SK-N-SH (cell line): ENCODE results near the gene STAT1. TPM values are rescaled to one million over a fixed set of nuclear protein-coding genes. Genes with fewer than 3 reads are reported as not detected.

Source experiments
- CTCF ChIA-PET: fragments of 300-600, 350-600 bp; formaldehyde crosslinking; extraction: SDS; loops from one replicate; lab custom pipeline; 2021; lab: Yijun Ruan, JAX
- POLR2A ChIA-PET: fragments of 350-600 bp; sonication (Branson Sonifier 250); formaldehyde crosslinking; extraction: SDS; loops from one replicate; lab custom pipeline; 2020; ENCODE audit warnings: antibody characterized with exemption, inconsistent platforms; lab: Yijun Ruan, JAX
- DNase-seq: peaks from one replicate; pipeline ENCODE4 v3.0.0; 2012
- H2AFZ ChIP-seq: fragments of 200-600 bp; sonication (generic); 2 replicates; pipeline ENCODE4 v1.8.1; 2016; ENCODE audit warnings: antibody characterized with exemption, mild to moderate bottlenecking, low read depth
- H3F3A ChIP-seq: fragments of 200-600 bp; sonication (generic); replicated peaks from 2 replicates; pipeline ENCODE3; 2016; ENCODE audit warnings: antibody characterized with exemption, mild to moderate bottlenecking; ENCODE audit not compliant: insufficient read depth
- H3K27ac ChIP-seq, 2 experiments: fragments of 200-500 bp in 1 of 2; fragments of 200-600 bp in 1 of 2; sonication (Bioruptor generic) in 1 of 2; sonication (generic), shearing (Covaris generic) in 1 of 2; 2 replicates each; pipeline versions ENCODE4 v1.5.1 to v1.6.1; 2014 to 2016; ENCODE audit warnings: low read depth in 2 of 2, inconsistent platforms in 1 of 2, low read length in 1 of 2, mild to moderate bottlenecking in 1 of 2, mixed read lengths in 1 of 2
- H3K27me3 ChIP-seq: fragments of 200-600 bp; sonication (generic), shearing (Covaris generic); 2 replicates; pipeline ENCODE4 v1.6.1; 2016; ENCODE audit warnings: mixed run types; ENCODE audit not compliant: insufficient read depth
- H3K36me3 ChIP-seq, 2 experiments: fragments of 200-500 bp in 1 of 2; fragments of 200-600 bp in 1 of 2; sonication (Bioruptor generic) in 1 of 2; sonication (generic) in 1 of 2; replicated peaks in 1 of 2; 2 replicates each; pipeline versions ENCODE3 to v1.5.1; 2014 to 2016; ENCODE audit warnings: low read length in 1 of 2, mild to moderate bottlenecking in 1 of 2; ENCODE audit not compliant: insufficient read depth in 2 of 2, control insufficient read depth in 1 of 2
- H3K4me1 ChIP-seq, 2 experiments: fragments of 200-500 bp in 1 of 2; fragments of 200-600 bp in 1 of 2; sonication (Bioruptor generic) in 1 of 2; sonication (generic), shearing (Covaris generic) in 1 of 2; 2 replicates each; pipeline versions ENCODE4 v1.5.1 to v1.6.1; 2014 to 2016; ENCODE audit warnings: low read depth in 1 of 2, low read length in 1 of 2, mixed run types in 1 of 2; ENCODE audit not compliant: insufficient read depth in 2 of 2, control insufficient read depth in 1 of 2
- H3K4me2 ChIP-seq: fragments of 200-600 bp; sonication (generic), shearing (Covaris generic); 2 replicates; pipeline ENCODE4 v1.6.1; 2017; ENCODE audit warnings: mixed run types
- H3K4me3 ChIP-seq, 2 experiments: fragments of 200-500 bp in 1 of 2; fragments of 200-600 bp in 1 of 2; sonication (Bioruptor generic) in 1 of 2; sonication (generic), shearing (Covaris generic) in 1 of 2; 2 replicates each; pipeline versions ENCODE4 v1.5.1 to v1.8.1; 2014 to 2016; ENCODE audit warnings: low read depth in 2 of 2, inconsistent platforms in 1 of 2, low read length in 1 of 2, mild to moderate bottlenecking in 1 of 2, mixed read lengths in 1 of 2, moderate library complexity in 1 of 2
- H3K79me2 ChIP-seq: fragments of 200-600 bp; sonication (generic); 2 replicates; pipeline ENCODE4 v1.8.1; 2017; ENCODE audit warnings: mild to moderate bottlenecking; ENCODE audit not compliant: insufficient read depth
- H3K9ac ChIP-seq: fragments of 200-600 bp; sonication (generic); 2 replicates; pipeline ENCODE4 v1.6.1; 2017; ENCODE audit warnings: mixed run types
- H3K9me2 ChIP-seq: fragments of 200-600 bp; sonication (generic); 2 replicates; pipeline ENCODE4 v1.6.1; 2017; ENCODE audit warnings: mixed run types
- H3K9me3 ChIP-seq: fragments of 200-600 bp; sonication (generic); 2 replicates; pipeline ENCODE4 v1.6.1; 2017; ENCODE audit warnings: mixed run types, mild to moderate bottlenecking, moderate library complexity
- H4K20me1 ChIP-seq: fragments of 200-600 bp; sonication (generic); 2 replicates; pipeline ENCODE4 v1.6.1; 2017; ENCODE audit warnings: mild to moderate bottlenecking, mixed run types; ENCODE audit not compliant: insufficient read depth
- CHD2 ChIP-seq: fragments of 150-350 bp; IDR thresholded peaks from 2 replicates; pipeline ENCODE4 v1.6.1; 2018; ENCODE audit warnings: low read length; ENCODE audit not compliant: partially characterized antibody
- EP300 ChIP-seq, 2 experiments: IDR thresholded peaks; 2 replicates each; pipeline versions ENCODE4 v1.4.0 to v1.6.1; 2012; ENCODE audit warnings: borderline replicate concordance in 1 of 2, low read depth in 1 of 2, low read length in 1 of 2
- FOSL2 ChIP-seq: IDR thresholded peaks from 2 replicates; pipeline ENCODE4 v1.4.0; 2012; ENCODE audit warnings: low read depth, mild to moderate bottlenecking, moderate library complexity, borderline replicate concordance
- FOXJ3 ChIP-seq: sonication (generic); formaldehyde crosslinking; IDR thresholded peaks from 2 replicates; pipeline ENCODE4 v1.5.1; 2020; ENCODE audit warnings: mild to moderate bottlenecking, missing genetic modification reagents
- FOXM1 ChIP-seq: IDR thresholded peaks from 2 replicates; pipeline ENCODE4 v1.4.0; 2012; ENCODE audit warnings: low read depth, mild to moderate bottlenecking
- GATA2 ChIP-seq: sonication (generic); formaldehyde crosslinking; IDR thresholded peaks from 2 replicates; pipeline ENCODE4 v1.5.0; 2020; ENCODE audit warnings: mild to moderate bottlenecking, missing genetic modification reagents
- MXI1 ChIP-seq: IDR thresholded peaks from 2 replicates; pipeline ENCODE4 v1.6.1; 2012; ENCODE audit warnings: mild to moderate bottlenecking, low read depth, low read length, improper control_type of control experiment
- RCOR1 ChIP-seq: fragments of 150-350 bp; IDR thresholded peaks from 2 replicates; pipeline ENCODE4 v1.6.1; 2017; ENCODE audit warnings: antibody characterized with exemption, low read length
- SIN3A ChIP-seq: IDR thresholded peaks from 2 replicates; pipeline ENCODE4 v1.6.1; 2012; ENCODE audit warnings: low read depth, mild to moderate bottlenecking, low read length, moderate library complexity, borderline replicate concordance
- TAF1 ChIP-seq: IDR thresholded peaks from 2 replicates; pipeline ENCODE4 v1.6.1; 2012; ENCODE audit warnings: low read depth, mild to moderate bottlenecking, low read length, moderate library complexity, borderline replicate concordance
- TCF12 ChIP-seq: IDR thresholded peaks from 2 replicates; pipeline ENCODE4 v1.4.0; 2012
- TEAD4 ChIP-seq: IDR thresholded peaks from 2 replicates; pipeline ENCODE4 v1.4.0; 2012; ENCODE audit warnings: mild to moderate bottlenecking, borderline replicate concordance; ENCODE audit not compliant: insufficient read depth
- YY1 ChIP-seq: IDR thresholded peaks from 2 replicates; pipeline ENCODE4 v1.4.0; 2012; ENCODE audit warnings: low read depth, mild to moderate bottlenecking
- WGBS: methylation state at CpG from one replicate; pipeline ENCODE4 v1.1.6; 2017; ENCODE audit warnings: low lambda C conversion rate; 5-methylcytosine and 5-hydroxymethylcytosine counted together
- polyA plus RNA-seq, 3 experiments: library from polyadenylated mRNA; depleted of rRNA; stranded (reverse); fragments of >200 nt; gene quantifications; 2 replicates each; pipeline ENCODE4 v1.2.3, GENCODE V29; 2012
- TF ChIP-seq, protein P1 (sequence below): IDR thresholded peaks from 2 replicates; pipeline ENCODE4 v1.4.0; 2012; ENCODE audit warnings: low read depth, borderline replicate concordance
- TF ChIP-seq, protein P2 (sequence below): fragments of 150-350 bp; IDR thresholded peaks from 2 replicates; pipeline ENCODE4 v1.6.1; 2016; ENCODE audit warnings: mild to moderate bottlenecking, low read depth, low read length
- TF ChIP-seq, protein P3 (sequence below): IDR thresholded peaks from 2 replicates; pipeline ENCODE4 v1.4.0; 2012; ENCODE audit warnings: low read depth
- TF ChIP-seq, protein P4 (sequence below): IDR thresholded peaks from 2 replicates; pipeline ENCODE4 v1.6.1; 2012; ENCODE audit warnings: mild to moderate bottlenecking, low read depth, low read length, moderate library complexity
- TF ChIP-seq, protein P5 (sequence below): IDR thresholded peaks from 2 replicates; pipeline ENCODE4 v1.4.0; 2012; ENCODE audit warnings: low read depth, borderline replicate concordance
- TF ChIP-seq, protein P6 (sequence below): fragments of 150-350 bp; IDR thresholded peaks from 2 replicates; pipeline ENCODE4 v1.6.1; 2017; ENCODE audit warnings: antibody characterized with exemption, low read length, low read depth, borderline replicate concordance

STAT1 gene
- polyA plus RNA-seq, 1 of the 3 experiments (the other 2 are of a cell fraction), result 22.1 TPM

DNA sequence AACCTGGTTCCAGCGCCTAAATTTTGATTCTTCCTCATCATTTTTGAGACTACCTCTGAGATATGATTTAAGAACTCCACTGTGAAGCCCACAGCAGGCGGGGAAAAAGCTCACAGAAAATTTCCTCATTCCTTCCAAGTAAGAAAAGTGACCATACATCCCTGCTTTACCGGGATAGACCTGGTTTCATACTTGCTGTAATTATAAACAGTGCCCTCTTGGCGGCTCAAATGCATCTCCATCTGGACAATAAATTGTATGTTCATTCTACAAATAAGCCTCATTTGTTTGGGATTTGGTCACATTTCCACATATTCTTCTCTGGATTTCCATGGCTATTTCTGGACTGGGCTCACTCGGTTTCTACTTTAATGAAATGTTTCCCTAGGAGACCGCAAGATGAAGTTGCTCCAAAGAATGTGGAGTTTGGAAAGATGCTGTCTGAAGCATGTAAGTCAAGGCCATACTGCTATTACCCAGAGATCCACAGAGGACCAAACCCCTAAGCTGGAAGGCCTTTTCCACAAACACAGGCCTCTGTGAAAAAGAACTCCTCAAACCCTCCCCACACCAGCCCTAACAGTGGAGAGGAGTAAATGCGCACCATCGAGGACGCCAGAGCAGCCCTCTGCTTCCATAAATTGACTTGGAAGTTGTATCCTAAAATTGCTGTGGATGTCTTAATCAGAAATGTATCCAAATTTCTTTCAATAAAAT lies 13.9 kb downstream of the STAT1 start:
- Histone ChIP-seq H3K9ac (no peak overlapping the region), H3F3A (no peaks in the 10 kb centered on the region), H3K27me3 (no peaks in the 10 kb centered on the region), H2AFZ (no peak overlapping the region), H3K4me3 (no peak overlapping the region), H3K36me3 (peaks cover 86 to 88% of the 10 kb centered on the region in 2 experiments), H3K27ac (no peak overlapping the region), H3K9me3 (no peaks in the 10 kb centered on the region), H3K4me2 (no peak overlapping the region), H3K4me1 (no peaks in the 10 kb centered on the region), H4K20me1 (no peaks in the 10 kb centered on the region), H3K79me2 (no peaks in the 10 kb centered on the region), H3K9me2 (no peaks in the 10 kb centered on the region)
- no peak for DNase-seq
- CTCF ChIA-PET, result no interaction called here
- WGBS, result 95% methylated on average over 9 of the region's 9 CpGs
- TF ChIP-seq TEAD4 (no peak), FOSL2 (no peak), FOXJ3 (no peak), MXI1 (no peak), SIN3A (no peak), TAF1 (no peak), YY1 (no peak), FOXM1 (no peak), RCOR1 (no peak), CHD2 (no peak), GATA2 (CRISPR knock-in tag) (no peak), TCF12 (no peak), EP300 (IDR thresholded peaks at IDR 0.05; ENCODE audit: borderline replicate concordance in 1 of 2, low read depth in 1 of 2, low read length in 1 of 2) (no peak)
- TF ChIP-seq, protein P1, sequence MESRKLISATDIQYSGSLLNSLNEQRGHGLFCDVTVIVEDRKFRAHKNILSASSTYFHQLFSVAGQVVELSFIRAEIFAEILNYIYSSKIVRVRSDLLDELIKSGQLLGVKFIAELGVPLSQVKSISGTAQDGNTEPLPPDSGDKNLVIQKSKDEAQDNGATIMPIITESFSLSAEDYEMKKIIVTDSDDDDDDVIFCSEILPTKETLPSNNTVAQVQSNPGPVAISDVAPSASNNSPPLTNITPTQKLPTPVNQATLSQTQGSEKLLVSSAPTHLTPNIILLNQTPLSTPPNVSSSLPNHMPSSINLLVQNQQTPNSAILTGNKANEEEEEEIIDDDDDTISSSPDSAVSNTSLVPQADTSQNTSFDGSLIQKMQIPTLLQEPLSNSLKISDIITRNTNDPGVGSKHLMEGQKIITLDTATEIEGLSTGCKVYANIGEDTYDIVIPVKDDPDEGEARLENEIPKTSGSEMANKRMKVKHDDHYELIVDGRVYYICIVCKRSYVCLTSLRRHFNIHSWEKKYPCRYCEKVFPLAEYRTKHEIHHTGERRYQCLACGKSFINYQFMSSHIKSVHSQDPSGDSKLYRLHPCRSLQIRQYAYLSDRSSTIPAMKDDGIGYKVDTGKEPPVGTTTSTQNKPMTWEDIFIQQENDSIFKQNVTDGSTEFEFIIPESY, result no peak
- TF ChIP-seq, protein P2, sequence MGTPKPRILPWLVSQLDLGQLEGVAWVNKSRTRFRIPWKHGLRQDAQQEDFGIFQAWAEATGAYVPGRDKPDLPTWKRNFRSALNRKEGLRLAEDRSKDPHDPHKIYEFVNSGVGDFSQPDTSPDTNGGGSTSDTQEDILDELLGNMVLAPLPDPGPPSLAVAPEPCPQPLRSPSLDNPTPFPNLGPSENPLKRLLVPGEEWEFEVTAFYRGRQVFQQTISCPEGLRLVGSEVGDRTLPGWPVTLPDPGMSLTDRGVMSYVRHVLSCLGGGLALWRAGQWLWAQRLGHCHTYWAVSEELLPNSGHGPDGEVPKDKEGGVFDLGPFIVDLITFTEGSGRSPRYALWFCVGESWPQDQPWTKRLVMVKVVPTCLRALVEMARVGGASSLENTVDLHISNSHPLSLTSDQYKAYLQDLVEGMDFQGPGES, result no peak
- TF ChIP-seq, protein P3, sequence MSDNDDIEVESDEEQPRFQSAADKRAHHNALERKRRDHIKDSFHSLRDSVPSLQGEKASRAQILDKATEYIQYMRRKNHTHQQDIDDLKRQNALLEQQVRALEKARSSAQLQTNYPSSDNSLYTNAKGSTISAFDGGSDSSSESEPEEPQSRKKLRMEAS, result no peak
- TF ChIP-seq, protein P4, sequence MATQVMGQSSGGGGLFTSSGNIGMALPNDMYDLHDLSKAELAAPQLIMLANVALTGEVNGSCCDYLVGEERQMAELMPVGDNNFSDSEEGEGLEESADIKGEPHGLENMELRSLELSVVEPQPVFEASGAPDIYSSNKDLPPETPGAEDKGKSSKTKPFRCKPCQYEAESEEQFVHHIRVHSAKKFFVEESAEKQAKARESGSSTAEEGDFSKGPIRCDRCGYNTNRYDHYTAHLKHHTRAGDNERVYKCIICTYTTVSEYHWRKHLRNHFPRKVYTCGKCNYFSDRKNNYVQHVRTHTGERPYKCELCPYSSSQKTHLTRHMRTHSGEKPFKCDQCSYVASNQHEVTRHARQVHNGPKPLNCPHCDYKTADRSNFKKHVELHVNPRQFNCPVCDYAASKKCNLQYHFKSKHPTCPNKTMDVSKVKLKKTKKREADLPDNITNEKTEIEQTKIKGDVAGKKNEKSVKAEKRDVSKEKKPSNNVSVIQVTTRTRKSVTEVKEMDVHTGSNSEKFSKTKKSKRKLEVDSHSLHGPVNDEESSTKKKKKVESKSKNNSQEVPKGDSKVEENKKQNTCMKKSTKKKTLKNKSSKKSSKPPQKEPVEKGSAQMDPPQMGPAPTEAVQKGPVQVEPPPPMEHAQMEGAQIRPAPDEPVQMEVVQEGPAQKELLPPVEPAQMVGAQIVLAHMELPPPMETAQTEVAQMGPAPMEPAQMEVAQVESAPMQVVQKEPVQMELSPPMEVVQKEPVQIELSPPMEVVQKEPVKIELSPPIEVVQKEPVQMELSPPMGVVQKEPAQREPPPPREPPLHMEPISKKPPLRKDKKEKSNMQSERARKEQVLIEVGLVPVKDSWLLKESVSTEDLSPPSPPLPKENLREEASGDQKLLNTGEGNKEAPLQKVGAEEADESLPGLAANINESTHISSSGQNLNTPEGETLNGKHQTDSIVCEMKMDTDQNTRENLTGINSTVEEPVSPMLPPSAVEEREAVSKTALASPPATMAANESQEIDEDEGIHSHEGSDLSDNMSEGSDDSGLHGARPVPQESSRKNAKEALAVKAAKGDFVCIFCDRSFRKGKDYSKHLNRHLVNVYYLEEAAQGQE, result no peak
- TF ChIP-seq, protein P5, sequence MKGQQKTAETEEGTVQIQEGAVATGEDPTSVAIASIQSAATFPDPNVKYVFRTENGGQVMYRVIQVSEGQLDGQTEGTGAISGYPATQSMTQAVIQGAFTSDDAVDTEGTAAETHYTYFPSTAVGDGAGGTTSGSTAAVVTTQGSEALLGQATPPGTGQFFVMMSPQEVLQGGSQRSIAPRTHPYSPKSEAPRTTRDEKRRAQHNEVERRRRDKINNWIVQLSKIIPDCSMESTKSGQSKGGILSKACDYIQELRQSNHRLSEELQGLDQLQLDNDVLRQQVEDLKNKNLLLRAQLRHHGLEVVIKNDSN, result no peak
- TF ChIP-seq, protein P6, sequence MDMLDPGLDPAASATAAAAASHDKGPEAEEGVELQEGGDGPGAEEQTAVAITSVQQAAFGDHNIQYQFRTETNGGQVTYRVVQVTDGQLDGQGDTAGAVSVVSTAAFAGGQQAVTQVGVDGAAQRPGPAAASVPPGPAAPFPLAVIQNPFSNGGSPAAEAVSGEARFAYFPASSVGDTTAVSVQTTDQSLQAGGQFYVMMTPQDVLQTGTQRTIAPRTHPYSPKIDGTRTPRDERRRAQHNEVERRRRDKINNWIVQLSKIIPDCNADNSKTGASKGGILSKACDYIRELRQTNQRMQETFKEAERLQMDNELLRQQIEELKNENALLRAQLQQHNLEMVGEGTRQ, result no peak
- POLR2A ChIA-PET, result no interaction called here
